WTC11 (cell line): ENCODE measurements around the gene PRKN.

Experiments
- ARID4B ChIP-seq: sonication (generic); formaldehyde crosslinking; IDR thresholded peaks from 2 replicates; pipeline ENCODE4 v1.8.0; 2023; ENCODE audit warnings: missing genetic modification reagents, mild to moderate bottlenecking, borderline replicate concordance
- ATF1 ChIP-seq: sonication (generic); formaldehyde crosslinking; IDR thresholded peaks from 2 replicates; pipeline ENCODE4 v1.8.1; 2023; ENCODE audit warnings: mild to moderate bottlenecking, moderate library complexity, missing genetic modification reagents
- ATF3 ChIP-seq: sonication (generic); formaldehyde crosslinking; conservative IDR thresholded peaks from 2 replicates; pipeline ENCODE4 v1.8.1; 2022; ENCODE audit warnings: mild to moderate bottlenecking, missing genetic modification reagents
- CTCF ChIP-seq: fragments of 200-600 bp; IDR thresholded peaks from 2 replicates; pipeline ENCODE4 v1.8.0; 2022; ENCODE audit warnings: antibody characterized with exemption
- MXD4 ChIP-seq: fragments of 250-450 bp; sonication (Bioruptor Pico); IDR thresholded peaks from 2 replicates; pipeline ENCODE4 v1.8.0; 2021; ENCODE audit warnings: mild to moderate bottlenecking, moderate library complexity, borderline replicate concordance
- NR2C2 ChIP-seq: sonication (generic); formaldehyde crosslinking; IDR thresholded peaks from 2 replicates; pipeline ENCODE4 v1.8.0; 2022; ENCODE audit warnings: mild to moderate bottlenecking, missing genetic modification reagents
- SP1 ChIP-seq: sonication (generic); formaldehyde crosslinking; conservative IDR thresholded peaks from 2 replicates; pipeline ENCODE4 v1.8.1; 2022; ENCODE audit warnings: missing genetic modification reagents
- ZNF138 ChIP-seq: sonication (generic); formaldehyde crosslinking; conservative IDR thresholded peaks from 2 replicates; pipeline ENCODE4 v1.8.1; 2022; ENCODE audit warnings: mild to moderate bottlenecking, moderate library complexity, missing genetic modification reagents
- ZNF263 ChIP-seq: sonication (generic); formaldehyde crosslinking; IDR thresholded peaks from 2 replicates; pipeline ENCODE4 v1.8.1; 2022; ENCODE audit warnings: low read depth, mild to moderate bottlenecking, moderate library complexity, missing genetic modification reagents
- TF ChIP-seq, protein P1 (sequence below): sonication (generic); formaldehyde crosslinking; conservative IDR thresholded peaks from 2 replicates; pipeline ENCODE4 v1.8.1; 2023; ENCODE audit warnings: mild to moderate bottlenecking, low read depth, missing genetic modification reagents, moderate library complexity

DNA sequence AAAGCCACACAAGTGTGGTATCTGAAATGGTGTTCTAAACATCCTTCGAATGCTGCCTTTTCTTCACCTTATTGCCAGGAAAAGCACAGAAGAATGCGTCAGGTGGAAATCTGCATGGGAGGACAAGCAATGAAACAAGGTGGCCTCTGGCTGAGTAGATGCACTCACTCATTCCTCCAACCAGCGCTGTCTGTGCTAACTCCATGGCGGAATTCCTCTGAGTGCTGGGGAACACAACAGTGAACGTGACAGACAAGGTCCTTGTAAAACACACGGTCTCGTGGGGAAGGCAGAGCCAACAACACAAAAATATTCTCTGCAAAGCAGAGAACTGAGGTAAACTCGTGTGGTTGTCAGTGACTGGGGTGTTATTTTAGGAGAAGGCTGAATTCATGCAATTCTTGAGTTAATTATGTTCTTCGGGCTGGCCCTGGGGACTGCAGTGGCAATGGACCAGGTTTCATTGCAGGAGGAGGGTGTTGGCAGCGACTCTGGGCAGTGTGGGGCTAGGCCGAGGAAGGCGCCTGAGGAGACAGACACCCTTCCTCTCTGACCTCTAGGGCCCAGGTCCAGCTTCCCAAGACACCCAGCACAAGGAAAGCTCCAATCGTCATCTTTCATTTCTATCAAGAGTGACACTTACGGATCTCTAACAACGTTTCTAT, 339.7 kb downstream of the PRKN start:
- no peak for TF ChIP-seq CTCF
- no peak for TF ChIP-seq ZNF263 (CRISPR knock-in tag)
- TF ChIP-seq ATF1 (CRISPR knock-in tag), result no peak
- no peak for TF ChIP-seq ZNF138 (CRISPR knock-in tag)
- TF ChIP-seq ATF3 (CRISPR knock-in tag), result no peak
- no peak for TF ChIP-seq NR2C2 (CRISPR knock-in tag)
- TF ChIP-seq, protein P1, sequence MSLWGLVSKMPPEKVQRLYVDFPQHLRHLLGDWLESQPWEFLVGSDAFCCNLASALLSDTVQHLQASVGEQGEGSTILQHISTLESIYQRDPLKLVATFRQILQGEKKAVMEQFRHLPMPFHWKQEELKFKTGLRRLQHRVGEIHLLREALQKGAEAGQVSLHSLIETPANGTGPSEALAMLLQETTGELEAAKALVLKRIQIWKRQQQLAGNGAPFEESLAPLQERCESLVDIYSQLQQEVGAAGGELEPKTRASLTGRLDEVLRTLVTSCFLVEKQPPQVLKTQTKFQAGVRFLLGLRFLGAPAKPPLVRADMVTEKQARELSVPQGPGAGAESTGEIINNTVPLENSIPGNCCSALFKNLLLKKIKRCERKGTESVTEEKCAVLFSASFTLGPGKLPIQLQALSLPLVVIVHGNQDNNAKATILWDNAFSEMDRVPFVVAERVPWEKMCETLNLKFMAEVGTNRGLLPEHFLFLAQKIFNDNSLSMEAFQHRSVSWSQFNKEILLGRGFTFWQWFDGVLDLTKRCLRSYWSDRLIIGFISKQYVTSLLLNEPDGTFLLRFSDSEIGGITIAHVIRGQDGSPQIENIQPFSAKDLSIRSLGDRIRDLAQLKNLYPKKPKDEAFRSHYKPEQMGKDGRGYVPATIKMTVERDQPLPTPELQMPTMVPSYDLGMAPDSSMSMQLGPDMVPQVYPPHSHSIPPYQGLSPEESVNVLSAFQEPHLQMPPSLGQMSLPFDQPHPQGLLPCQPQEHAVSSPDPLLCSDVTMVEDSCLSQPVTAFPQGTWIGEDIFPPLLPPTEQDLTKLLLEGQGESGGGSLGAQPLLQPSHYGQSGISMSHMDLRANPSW, result no peak
- no peak for TF ChIP-seq ARID4B
- TF ChIP-seq MXD4, result no peak
- no peak for TF ChIP-seq SP1 (CRISPR knock-in tag)
